Gastrocnemius medialis (tissue), 4 donors: ENCODE data around the gene SORCS1.

Experiments
- CTCF ChIP-seq, 5 experiments: fragments of 450-650 bp in 3 of 5; fragments of 200-600 bp in 2 of 5; sonication (generic) in 2 of 5; IDR thresholded peaks in 4 of 5; conservative IDR thresholded peaks in 1 of 5; 1 replicate in 4 of 5; 2 replicates in 1 of 5; pipeline ENCODE4 v1.5.1; 2016 to 2019; ENCODE audit warnings: antibody characterized with exemption in 5 of 5, mild to moderate bottlenecking in 3 of 5, moderate library complexity in 3 of 5
- POLR2A ChIP-seq, 2 donors: fragments of 450-650 bp; IDR thresholded peaks; one replicate each; pipeline ENCODE4 v1.6.1; 2017; ENCODE audit warnings: antibody characterized with exemption in 2 of 2, mild to moderate bottlenecking in 2 of 2, moderate library complexity in 2 of 2

- TF ChIP-seq CTCF (IDR thresholded peaks at IDR 0.05 in 4 of 5, conservative IDR thresholded peaks at IDR 0.05 in 1 of 5) (no peak), POLR2A (IDR thresholded peaks at IDR 0.05) (no peak)
Measured at GRCh38 chr10:106925191-106925590, 239.3 kb downstream of the SORCS1 start.
